Measurements from ENCODE around the gene ZMYND15. TPM values are rescaled to one million over a fixed set of nuclear protein-coding genes. Genes with fewer than 3 reads are reported as not detected.
A peak's percentile ranks its signal among the peaks of the same experiment; 100 is the strongest.

The ZMYND15 gene
- total and polyA plus RNA-seq, 2 experiments from 2014 or later = 0.32 to 1.4 TPM

DNA sequence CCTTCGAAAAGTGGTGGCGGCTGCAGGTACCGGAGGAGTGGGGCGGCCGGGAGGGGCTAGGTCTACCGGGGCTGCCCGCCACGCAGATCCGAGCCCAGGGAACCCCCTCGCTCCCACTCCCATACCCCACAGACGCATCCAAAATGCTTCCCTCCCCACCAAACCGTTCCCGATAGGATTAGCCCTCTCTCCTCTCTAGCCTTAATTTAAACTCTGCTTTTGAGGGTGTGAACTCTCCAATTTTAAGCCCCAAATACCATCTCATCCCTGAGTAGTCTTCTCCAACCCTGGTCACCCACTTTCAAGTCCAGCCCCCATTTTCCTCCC lies 355 bp downstream of the ZMYND15 start (continued):
- TF ChIP-seq ZNF114 (CRISPR knock-in tag; IDR thresholded peaks at IDR 0.05) (no peak), POLR2AphosphoS5 (IDR thresholded peaks at IDR 0.05; ENCODE audit: low read depth) (no peak), CREB1 (CRISPR knock-in tag; IDR thresholded peaks at IDR 0.05; ENCODE audit: low read depth) (no peak), JUNB (IDR thresholded peaks at IDR 0.05; ENCODE audit: unreplicated experiment) (no peak), EZH2phosphoT487 (IDR thresholded peaks at IDR 0.05; ENCODE audit: unreplicated experiment) (no peak)
- TF ChIP-seq, protein P1, sequence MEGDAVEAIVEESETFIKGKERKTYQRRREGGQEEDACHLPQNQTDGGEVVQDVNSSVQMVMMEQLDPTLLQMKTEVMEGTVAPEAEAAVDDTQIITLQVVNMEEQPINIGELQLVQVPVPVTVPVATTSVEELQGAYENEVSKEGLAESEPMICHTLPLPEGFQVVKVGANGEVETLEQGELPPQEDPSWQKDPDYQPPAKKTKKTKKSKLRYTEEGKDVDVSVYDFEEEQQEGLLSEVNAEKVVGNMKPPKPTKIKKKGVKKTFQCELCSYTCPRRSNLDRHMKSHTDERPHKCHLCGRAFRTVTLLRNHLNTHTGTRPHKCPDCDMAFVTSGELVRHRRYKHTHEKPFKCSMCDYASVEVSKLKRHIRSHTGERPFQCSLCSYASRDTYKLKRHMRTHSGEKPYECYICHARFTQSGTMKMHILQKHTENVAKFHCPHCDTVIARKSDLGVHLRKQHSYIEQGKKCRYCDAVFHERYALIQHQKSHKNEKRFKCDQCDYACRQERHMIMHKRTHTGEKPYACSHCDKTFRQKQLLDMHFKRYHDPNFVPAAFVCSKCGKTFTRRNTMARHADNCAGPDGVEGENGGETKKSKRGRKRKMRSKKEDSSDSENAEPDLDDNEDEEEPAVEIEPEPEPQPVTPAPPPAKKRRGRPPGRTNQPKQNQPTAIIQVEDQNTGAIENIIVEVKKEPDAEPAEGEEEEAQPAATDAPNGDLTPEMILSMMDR (conservative IDR thresholded peaks at IDR 0.05; ENCODE audit: low read depth in 2 of 2) = no peak

DNA sequence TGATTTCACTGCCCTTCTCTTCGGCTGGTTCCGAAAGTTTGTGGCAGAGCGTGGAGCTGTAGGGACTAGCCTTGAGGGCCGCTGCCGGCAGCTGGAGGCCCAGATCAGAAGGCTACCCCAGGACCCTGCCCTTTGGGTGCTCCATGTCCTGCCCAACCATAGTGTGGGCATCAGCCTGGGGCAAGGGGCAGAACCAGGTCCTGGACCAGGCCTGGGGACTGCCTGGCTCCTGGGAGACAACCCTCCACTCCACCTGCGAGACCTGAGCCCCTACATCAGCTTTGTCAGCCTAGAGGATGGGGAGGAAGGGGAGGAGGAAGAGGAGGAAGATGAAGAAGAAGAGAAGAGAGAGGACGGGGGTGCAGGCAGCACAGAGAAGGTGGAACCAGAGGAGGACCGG lies 951 bp downstream of the ZMYND15 start:
- Histone ChIP-seq H3K27ac (ENCODE audit: low read depth) (no peak overlapping the region), H3K4me2 (no peak overlapping the region), H3F3A (replicated peaks; ENCODE audit: low read depth) (peaks cover 13% of the 10 kb centered on the region; the same call in 1 of the 2 replicates), H3K4me1 (ENCODE audit: insufficient read depth) (peaks cover 9% of the 10 kb centered on the region; the same call in 1 of the 2 replicates), H2AFZ (no peak overlapping the region), H4K20me1 (replicated peaks; ENCODE audit: insufficient read depth) (0 out of 2 replicates have a peak, but pooled peaks cover 5% of the 10 kb centered on the region), H3K9me2 (ENCODE audit: insufficient read depth) (no peaks in the 10 kb centered on the region), H3K79me2 (replicated peaks; ENCODE audit: insufficient read depth) (no peaks in the 10 kb centered on the region), H3K36me3 (ENCODE audit: insufficient read depth) (no peaks in the 10 kb centered on the region), H3K4me3 (peak overlapping the region; percentile 75; the same call in 1 of the 2 replicates), H3K27me3 (ENCODE audit: insufficient read depth) (peaks cover 72% of the 10 kb centered on the region)
- DNase-seq (ENCODE audit: low spot score) = no peak
- no peak for ATAC-seq
- TF ChIP-seq NANOG (IDR thresholded peaks at IDR 0.05; ENCODE audit: borderline replicate concordance) = no peak
- TF ChIP-seq EZH2phosphoT487 (IDR thresholded peaks at IDR 0.05; ENCODE audit: unreplicated experiment) = no peak
- no peak for TF ChIP-seq CREB1 (CRISPR knock-in tag; IDR thresholded peaks at IDR 0.05; ENCODE audit: low read depth)
- no peak for TF ChIP-seq ZNF331 (CRISPR knock-in tag; IDR thresholded peaks at IDR 0.05; ENCODE audit: low read depth)
- TF ChIP-seq STAT1 (IDR thresholded peaks at IDR 0.05; ENCODE audit: unreplicated experiment) = no peak
- TF ChIP-seq, protein P2, sequence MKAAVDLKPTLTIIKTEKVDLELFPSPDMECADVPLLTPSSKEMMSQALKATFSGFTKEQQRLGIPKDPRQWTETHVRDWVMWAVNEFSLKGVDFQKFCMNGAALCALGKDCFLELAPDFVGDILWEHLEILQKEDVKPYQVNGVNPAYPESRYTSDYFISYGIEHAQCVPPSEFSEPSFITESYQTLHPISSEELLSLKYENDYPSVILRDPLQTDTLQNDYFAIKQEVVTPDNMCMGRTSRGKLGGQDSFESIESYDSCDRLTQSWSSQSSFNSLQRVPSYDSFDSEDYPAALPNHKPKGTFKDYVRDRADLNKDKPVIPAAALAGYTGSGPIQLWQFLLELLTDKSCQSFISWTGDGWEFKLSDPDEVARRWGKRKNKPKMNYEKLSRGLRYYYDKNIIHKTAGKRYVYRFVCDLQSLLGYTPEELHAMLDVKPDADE (IDR thresholded peaks at IDR 0.05) = no peak
- TF ChIP-seq JUNB (IDR thresholded peaks at IDR 0.05; ENCODE audit: unreplicated experiment) = no peak
- no peak for TF ChIP-seq ZNF114 (CRISPR knock-in tag; IDR thresholded peaks at IDR 0.05)
- TF ChIP-seq, protein P3, sequence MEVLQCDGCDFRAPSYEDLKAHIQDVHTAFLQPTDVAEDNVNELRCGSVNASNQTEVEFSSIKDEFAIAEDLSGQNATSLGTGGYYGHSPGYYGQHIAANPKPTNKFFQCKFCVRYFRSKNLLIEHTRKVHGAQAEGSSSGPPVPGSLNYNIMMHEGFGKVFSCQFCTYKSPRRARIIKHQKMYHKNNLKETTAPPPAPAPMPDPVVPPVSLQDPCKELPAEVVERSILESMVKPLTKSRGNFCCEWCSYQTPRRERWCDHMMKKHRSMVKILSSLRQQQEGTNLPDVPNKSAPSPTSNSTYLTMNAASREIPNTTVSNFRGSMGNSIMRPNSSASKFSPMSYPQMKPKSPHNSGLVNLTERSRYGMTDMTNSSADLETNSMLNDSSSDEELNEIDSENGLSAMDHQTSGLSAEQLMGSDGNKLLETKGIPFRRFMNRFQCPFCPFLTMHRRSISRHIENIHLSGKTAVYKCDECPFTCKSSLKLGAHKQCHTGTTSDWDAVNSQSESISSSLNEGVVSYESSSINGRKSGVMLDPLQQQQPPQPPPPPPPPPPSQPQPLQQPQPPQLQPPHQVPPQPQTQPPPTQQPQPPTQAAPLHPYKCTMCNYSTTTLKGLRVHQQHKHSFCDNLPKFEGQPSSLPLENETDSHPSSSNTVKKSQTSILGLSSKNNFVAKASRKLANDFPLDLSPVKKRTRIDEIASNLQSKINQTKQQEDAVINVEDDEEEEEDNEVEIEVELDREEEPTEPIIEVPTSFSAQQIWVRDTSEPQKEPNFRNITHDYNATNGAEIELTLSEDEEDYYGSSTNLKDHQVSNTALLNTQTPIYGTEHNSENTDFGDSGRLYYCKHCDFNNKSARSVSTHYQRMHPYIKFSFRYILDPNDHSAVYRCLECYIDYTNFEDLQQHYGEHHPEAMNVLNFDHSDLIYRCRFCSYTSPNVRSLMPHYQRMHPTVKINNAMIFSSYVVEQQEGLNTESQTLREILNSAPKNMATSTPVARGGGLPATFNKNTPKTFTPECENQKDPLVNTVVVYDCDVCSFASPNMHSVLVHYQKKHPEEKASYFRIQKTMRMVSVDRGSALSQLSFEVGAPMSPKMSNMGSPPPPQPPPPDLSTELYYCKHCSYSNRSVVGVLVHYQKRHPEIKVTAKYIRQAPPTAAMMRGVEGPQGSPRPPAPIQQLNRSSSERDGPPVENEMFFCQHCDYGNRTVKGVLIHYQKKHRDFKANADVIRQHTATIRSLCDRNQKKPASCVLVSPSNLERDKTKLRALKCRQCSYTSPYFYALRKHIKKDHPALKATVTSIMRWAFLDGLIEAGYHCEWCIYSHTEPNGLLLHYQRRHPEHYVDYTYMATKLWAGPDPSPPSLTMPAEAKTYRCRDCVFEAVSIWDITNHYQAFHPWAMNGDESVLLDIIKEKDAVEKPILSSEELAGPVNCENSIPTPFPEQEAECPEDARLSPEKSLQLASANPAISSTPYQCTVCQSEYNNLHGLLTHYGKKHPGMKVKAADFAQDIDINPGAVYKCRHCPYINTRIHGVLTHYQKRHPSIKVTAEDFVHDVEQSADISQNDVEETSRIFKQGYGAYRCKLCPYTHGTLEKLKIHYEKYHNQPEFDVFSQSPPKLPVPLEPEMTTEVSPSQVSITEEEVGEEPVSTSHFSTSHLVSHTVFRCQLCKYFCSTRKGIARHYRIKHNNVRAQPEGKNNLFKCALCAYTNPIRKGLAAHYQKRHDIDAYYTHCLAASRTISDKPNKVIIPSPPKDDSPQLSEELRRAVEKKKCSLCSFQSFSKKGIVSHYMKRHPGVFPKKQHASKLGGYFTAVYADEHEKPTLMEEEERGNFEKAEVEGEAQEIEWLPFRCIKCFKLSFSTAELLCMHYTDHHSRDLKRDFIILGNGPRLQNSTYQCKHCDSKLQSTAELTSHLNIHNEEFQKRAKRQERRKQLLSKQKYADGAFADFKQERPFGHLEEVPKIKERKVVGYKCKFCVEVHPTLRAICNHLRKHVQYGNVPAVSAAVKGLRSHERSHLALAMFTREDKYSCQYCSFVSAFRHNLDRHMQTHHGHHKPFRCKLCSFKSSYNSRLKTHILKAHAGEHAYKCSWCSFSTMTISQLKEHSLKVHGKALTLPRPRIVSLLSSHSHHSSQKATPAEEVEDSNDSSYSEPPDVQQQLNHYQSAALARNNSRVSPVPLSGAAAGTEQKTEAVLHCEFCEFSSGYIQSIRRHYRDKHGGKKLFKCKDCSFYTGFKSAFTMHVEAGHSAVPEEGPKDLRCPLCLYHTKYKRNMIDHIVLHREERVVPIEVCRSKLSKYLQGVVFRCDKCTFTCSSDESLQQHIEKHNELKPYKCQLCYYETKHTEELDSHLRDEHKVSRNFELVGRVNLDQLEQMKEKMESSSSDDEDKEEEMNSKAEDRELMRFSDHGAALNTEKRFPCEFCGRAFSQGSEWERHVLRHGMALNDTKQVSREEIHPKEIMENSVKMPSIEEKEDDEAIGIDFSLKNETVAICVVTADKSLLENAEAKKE (CRISPR knock-in tag; IDR thresholded peaks at IDR 0.05) = no peak
- Mint-ChIP-seq H3K9me3 (no peaks in the 10 kb centered on the region; the same call in 1 of the 3 replicates), H3K27ac (no peak overlapping the region), H3K27me3 (ENCODE audit: insufficient read depth, low read depth, poor library complexity) (peaks cover 66% of the 10 kb centered on the region), H3K4me1 (peaks cover 16% of the 10 kb centered on the region), H3K4me3 (peak overlapping the region; percentile 70), H3K36me3 (ENCODE audit: low read depth) (no peaks in the 10 kb centered on the region; the same call in 2 of the 3 replicates)

Measured in GM23338 (cell line).